Effector CD8-positive, alpha-beta T cell (primary cell): Measurements from ENCODE around the gene LLGL1.

ENCODE experiments used
- DNase-seq: peaks from one replicate; lab custom pipeline; 2025; lab: John Stamatoyannopoulos, UW

LLGL1 gene

DNA sequence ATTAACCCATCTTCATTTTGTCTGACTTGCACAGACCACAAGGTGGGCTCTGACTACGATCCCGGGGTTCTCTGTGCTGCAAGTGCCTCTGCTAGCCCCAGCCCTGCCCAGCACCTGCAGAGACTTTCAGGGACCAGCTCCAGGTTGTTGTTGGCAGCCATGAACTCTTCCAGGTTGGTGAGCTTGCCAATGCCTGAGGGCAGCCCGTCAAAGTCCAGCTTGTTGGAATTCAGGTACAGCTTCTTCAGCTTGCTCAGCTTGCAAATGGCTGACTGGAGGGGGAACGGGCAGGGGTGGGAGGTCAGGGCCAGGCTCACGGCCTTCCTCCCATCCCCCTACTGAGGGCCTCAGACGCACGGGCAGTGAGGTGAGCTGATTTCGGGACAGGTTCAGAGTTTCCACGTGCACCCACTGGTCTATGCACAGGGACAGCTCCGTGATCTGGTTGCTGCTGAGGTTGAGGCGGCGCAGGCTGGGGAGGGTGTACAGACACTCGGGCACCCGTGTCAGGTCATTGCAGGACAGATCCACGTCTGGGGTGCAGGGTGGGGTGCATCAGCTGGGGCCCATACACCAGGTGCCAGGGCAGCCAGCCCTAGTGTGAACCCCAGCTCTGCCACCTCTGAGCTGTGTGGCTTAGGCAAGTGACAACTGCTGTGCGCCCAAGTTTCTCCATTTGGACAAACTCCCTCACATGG is 27.9 kb downstream of the LLGL1 start:
- DNase-seq: no peak

DNA sequence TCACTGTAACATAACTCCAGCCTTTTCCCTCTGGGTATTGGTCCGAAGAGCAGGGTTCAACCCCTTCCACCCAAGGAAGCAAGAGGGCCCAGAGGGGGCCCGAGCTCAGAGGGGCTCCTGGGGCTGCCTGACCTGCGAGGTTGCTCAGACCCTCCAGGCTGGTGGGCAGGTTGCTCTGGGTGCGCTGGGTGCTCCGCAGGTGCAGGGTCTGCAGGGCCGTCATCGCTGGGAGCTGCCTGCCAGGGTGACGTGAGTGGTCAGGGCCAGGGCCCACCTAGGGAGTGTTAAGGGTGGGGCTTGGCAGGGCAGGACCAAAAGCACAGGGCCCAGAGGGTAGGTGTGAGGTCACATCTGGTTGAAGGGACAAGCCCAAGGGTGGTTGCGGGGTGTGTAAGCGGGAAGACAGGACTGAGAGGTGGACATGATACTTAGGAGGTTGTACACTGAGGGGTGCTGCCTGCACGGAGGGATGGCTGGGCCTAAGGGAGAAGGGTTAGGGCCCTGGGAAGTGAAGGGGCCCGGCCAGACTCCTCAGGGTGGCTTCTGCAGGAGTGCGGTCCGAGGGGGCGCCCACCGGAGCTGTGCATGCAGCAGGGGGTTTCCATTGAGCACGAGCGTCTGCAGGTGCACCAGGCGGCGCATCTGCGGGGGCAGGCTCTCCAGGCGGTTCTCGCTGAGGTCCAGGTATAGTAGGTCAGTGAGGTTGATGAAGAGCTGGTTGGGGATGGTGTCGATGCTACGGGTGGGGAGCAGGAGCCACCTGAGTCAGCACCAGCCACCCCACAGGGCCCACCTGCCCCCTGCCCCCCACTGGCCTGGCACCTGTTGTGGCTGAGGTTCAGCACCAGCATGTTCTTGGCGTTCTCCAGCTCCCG is 28.7 kb downstream of the LLGL1 start:
- DNase-seq: no peak

DNA sequence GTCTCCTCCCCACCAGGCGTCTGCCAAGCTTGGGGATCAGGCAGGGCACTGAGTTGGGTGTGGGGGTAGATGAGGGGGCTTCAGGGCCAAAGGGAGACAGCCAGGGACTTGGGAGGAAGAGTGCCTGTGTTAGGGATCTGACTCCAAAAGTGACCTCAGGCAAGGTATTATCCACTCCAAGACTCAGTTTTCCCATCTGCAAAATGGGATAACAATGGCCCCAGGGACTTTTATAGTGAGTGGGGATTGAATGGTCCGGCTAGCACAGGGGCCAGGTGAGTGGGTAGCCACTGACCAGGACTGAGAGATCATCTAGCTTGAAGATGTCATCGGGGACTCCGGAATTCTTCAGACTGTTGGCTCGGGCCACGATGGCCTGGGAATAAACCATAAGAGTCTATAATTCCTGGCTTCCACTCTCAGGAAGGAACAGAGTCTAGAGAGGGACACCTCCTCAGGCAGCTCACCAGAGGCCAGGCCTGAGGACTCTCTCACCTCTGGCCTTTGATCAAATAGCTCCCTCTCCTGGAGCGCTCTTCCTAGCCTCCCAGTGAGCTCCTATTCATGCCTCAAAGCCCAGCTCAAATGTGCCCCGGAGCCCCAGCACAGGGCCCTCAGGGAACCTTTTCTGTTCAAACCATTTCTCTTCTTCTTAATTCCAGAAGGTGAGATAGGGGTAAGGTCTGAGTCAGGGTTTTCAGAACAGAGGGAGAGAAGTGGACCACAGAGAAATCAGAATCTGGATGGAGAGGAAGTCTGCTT is 29.6 kb downstream of the LLGL1 start:
- DNase-seq: no peak

DNA sequence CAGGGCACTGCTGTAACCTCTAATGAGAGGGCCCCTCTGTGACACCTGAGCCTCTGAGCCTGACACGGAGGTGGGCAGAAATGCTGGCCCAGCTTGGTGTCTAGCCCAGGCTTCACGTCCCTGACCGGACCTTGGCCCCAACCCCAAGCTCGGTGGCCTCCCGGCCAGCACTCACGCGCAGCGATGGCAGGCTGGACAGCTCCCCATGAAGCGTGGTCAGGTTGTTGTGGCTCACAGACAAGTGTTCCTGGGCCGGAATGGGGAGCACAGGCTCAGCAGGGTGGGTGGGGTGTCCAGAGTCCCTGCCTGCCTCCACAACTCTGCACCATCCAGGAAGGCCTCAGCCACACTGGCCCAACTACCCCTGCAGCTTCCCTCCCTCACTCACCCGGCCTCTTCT is 30.9 kb downstream of the LLGL1 start:
- DNase-seq: no peak

DNA sequence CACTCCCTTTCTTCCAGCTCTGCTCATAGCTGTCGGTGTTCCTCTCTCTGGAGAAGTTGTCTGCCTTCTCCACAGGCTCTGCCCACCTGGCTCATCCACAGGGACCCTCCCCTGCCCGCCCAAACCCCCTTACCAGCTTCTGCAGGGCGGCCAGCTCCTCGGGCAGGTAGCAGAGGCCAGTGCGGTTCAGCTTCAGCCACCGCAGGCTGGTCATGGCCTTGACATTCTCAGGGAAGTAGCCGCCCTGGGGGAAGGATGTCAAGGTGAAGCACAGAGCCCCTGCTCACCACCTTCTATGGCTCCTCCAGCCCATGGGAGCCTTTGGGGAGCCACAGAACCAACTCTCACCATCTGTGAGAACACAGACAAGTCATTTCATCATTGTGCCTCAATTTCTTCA is 31.3 kb downstream of the LLGL1 start:
- no peak for DNase-seq

DNA sequence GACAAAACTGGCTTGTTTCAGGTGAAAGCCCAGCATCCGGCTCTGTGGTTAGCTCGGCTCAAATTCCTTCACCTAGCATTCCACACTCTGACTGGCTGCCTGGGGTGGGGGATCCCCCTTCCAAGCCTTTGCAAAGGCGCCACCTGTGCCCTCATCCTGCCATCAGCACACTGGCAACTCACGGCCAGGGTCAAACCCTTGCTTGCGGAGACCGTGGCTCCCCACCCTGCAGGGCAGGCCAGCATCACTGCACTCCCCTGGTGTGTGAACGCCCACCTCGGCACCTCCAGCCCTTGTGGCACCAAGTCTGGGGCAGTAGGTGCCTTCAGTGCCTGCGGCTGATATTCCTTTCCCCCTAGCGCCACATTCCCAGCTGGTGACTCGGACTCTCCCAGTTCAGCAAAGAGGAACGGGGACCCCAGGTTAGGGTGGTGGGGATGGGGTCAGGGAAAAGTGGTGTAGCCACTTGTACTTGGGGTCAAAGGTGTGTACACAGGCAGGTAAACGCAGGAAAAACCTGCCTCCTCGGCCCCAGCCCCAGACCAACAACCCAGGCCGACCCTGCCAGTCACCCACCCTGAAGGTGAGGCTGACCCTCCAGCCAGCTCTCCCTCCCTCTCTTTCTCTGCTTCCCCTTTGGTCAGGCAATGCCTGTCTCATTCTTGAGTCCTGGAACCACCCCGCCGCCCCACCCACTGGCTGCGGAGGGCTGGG is 32.0 kb downstream of the LLGL1 start:
- DNase-seq: no peak

DNA sequence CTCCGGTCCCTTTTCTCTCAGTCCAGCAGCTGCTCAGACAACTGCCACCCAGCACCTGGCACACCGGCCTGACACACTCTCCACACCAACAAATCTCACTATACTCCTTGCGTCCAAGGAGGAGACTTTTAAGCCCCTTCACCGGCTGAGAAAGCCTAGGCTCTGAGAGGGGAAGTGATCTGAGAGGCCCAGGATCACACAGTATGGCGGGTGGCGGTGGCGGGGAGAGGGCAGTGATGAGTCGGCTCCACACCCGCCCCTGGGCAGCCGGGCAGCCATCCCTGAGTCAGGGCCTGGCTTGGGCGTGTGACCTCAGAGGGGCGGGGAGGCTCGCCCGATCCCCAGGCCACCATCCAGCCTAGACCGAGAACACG is 32.5 kb downstream of the LLGL1 start:
- DNase-seq: no peak

DNA sequence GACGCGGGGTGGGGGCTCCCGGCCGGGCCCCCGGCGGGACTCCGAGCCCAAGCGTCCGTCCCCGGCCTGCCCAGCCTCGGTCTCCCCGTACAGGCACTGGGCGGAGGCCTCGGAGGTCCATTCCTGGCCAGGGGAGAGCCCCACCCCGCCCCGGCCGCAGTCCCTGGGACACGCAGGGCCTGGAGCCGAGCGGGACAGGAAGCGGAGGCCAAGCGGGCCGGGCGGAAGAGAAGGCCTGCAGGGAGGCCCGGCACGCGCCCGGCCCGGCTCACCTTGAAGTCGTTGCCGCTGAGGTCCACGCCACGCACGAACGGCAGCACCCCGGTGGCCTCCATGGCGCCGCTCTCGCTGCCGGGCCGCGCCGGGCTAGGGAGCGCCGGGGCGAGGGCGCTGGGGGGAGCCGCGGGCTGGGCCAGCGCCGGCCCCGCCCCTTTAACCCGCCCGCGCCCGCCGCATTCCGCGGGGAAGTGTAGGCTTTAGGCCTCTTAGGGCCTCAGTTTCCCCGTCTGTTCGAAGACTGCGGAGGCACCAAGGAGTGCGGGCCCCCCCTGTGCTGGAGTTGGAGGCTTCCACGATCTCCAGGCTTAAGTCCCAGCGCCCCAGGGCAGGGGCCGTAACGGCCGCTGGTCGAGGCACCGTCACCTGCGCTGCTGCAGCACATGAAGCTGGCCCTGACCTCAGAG is 33.1 kb downstream of the LLGL1 start, which contains the start of gene FLII:
FLII (minus strand) TSS at position 383 of the 683 bp plus-strand sequence; CDS start at position 335, 48 bp downstream.
- peak; percentile 30 for DNase-seq

DNA sequence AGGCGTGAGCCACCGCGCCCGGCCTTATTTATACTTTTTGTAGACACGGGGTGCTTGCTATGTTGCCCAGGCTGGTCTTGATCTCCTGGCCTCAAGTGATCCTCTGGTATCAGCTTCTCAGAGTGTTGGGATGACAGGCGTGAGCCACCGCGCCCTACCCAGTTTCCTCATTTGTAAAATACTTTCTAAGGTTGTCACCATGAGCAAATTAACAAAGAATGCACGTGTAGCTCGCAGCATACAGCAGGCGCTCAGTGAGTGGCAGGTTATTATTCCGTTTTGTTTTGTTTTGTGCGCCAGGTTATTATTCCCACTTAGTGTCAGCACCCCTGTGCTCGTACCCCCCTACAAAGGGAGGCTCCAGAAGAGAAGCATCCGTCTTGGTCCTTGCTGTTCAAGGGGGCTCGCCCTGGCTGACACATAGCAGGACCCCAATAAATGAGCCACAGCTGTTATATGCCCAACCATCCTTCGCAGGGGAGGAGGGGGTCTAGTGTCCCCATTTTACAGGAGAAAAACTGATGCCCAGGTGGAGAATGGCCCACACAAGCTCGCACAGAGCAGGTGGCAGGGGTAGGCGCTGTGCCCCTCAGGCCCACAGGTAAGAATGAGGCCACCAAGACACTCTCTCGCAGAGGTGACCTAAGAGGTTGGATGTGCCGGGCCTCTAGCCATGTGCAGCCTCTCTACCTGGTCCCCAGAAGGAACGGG is 34.3 kb downstream of the LLGL1 start:
- DNase-seq: no peak

DNA sequence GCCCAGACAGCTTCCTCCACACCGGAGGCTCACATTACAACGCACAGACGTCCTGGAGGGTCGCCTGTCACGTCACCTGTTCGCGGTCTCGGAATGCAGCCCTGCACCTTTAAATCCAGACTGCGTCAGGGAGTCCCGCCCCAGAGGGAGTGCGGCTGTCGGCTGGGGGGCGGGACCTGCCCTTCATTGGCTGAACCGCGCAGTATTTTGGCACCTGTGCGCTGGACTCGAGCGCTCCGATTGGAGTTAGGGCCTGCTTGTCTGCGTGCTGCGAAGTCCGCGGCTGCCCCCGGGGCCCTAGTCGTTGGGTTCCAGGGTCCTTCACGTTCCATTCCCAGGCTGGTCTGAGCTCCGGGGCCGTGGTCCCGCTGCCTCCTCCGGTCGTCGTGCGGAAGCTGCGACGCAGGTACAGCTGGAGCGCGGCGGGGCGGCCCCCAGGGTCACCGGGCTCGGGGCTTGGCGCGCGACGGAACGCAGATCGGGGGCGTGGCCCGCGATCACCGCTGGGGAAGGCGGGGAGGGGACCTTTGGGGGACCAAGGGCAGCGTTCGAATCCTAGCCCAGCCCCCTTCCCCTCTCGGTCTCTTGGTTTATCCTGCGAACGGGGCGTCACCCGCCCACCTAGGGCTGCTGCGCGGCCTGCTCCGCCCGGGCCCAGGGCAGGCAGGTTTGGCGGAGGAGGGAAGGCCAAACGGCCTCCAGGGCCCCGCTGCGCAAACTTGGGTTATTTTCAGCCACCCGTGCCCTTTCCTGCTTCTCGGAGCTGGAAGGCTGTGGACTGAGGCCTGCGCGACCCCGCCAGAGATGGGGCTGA is 35.1 kb downstream of the LLGL1 start, which contains the start of gene MIEF2:
MIEF2 (plus strand) TSS at position 331 of the 814 bp plus-strand sequence. CDS start 2,059 bp downstream, outside the sequence.
- peak; percentile 87 for DNase-seq

DNA sequence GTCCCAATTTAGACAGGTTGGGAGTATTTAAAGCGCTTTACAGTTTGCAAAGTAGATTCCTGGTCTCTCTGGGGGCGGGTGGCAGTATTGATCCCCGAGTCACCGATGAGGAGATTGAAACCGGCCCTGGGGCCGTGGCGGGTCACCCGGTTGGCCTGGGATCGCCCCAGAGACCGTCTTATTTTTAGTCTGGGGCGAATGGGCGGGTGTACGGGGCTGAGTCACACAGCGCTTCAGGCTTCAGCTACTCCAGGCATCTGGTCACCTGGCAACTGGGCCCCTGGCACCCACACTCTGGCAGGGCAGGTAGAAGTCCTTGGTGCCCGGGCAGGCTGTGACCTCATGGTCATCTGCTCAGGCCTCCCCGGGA is 35.7 kb downstream of the LLGL1 start:
- no peak for DNase-seq

DNA sequence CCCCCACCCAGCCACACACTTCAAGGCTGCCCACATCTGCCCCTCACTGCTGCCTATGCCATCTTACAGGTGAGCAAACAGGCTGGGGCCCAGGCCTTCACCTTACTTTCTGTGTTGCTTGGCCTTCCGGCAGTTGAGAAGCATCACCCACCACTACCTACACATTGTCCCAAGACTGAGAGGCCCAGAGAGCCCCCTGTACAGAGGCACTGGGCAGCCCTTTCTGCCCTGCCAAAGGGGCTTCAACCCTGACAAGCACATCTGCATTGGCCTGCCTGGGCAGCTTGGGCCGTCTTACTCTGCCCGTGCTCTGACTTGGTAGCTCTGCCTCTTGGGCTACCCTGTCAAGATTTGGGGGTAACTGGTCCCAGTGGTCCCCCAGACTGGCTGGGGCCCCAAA is 36.2 kb downstream of the LLGL1 start:
- DNase-seq: no peak

DNA sequence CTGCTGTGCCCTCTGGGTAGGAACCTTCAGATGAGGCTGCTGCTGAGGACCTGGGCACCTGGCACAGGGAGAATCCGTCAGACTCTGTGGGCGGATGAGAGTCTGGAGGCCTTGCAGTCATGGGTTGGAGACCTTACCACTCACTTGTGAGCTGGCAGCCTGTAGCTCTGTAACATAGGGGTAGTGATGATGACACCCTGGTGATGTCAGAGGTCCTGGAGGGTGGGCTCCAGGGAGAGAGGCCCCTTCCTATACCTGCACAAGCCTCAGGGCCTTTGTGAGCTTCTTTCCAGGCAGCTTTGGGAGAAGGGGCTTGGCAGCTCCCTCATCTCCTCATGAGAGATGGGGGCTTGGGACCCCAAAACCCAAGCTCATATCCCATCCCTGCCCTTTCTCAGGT is 36.7 kb downstream of the LLGL1 start:
- no peak for DNase-seq

DNA sequence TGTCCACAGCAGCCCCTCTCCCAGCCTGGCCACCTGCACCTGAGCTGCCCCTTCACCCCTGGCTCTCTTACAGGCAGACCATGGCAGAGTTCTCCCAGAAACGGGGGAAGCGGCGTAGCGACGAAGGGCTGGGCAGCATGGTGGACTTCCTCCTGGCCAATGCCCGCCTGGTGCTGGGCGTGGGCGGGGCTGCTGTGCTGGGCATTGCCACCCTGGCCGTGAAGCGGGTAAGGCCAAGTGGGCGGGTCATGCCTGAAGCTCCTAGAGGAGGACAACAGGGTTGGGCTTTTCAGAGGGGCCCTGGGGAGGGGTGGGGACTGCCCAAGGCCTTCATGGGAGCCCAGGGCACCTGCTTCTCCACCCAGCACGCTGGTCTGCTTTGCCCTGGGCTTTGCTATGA is 37.2 kb downstream of the LLGL1 start:
- no peak for DNase-seq

DNA sequence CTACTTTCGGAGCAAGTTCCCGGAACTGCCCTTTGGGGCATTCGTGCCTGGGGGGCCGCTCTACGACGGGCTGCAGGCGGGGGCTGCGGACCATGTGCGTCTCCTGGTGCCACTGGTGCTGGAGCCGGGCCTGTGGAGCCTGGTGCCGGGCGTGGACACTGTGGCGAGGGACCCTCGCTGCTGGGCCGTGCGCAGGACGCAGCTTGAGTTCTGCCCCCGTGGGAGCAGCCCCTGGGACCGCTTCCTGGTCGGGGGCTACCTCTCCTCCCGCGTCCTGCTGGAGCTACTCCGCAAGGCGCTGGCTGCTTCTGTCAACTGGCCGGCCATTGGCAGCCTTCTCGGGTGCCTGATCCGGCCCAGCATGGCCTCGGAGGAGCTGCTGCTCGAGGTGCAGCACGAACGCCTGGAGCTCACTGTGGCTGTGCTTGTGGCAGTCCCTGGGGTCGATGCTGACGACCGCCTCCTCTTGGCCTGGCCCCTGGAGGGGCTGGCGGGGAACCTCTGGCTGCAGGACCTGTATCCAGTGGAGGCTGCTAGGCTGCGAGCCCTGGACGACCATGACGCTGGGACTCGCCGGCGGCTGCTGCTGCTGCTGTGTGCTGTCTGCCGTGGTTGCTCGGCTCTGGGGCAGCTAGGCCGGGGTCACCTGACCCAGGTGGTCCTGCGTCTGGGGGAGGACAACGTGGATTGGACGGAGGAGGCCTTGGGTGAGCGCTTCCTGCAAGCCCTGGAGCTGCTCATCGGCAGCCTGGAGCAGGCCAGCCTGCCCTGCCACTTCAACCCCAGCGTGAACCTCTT is 38.6 kb downstream of the LLGL1 start:
- DNase-seq: no peak

DNA sequence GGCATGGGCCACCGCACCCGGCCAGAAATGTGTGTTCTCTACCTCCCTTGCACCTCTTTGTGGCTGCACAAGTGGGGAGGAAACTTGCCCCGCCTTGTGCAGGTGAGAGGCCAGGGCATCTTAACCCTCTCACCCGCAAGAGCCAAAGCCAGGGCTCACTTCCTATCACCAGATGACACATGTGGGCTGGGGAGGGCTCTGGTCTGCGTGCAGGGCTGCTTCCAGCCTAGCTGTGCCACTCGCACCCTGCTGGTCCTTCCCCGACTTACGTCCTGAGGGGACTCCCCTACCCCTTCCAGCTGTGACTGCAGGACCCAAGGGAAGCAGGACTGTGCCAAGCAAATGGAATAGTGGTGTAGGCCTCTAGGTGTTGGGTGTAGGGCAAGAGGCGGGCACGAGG is 41.9 kb downstream of the LLGL1 start:
- no peak for DNase-seq

DNA sequence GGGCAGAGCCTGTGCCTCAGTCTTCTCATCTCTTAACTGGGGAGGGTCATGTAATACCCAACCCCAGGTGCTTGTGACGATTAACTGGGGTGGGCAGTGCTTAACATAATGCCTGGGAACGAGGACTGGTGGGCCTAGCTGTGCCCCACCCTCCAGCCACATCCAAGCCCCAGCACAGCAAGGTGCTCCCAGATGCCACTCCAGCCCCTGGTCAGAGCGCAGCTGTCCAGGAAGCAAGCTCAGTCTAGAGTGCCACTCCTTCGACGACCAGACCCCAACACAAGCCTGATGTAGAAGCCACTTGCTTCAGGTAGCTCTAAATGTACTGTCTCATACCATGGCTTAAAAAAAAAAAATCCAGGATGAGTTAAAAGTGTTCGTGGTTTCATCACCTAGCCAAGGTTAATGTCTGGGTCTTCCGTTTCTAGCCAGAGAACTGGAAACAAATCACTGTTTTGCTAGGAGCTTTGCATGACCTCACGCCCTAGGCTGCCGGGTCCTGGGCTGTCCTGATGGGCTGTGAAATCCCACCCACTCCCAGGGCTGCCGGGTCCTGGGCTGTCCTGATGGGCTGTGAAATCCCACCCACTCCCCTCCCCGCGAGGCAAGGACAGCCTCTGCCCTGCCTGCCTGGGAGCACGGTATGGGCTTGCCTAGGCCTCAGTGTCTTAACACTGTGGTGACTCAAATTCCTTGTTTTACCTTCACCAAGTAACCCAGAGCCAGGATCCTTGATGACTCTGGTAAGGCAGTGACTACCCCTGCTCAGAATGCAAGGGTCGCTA is 42.7 kb downstream of the LLGL1 start:
- DNase-seq: no peak
